Activated CD4-positive, alpha-beta T cell treated with anti-CD3 and anti-CD28 coated beads for 1 hour (primary cell): ENCODE data around the gene PXDN.
"Not testable (repeated sequence)": the region's sequence is repeated elsewhere in the genome, so short reads cannot be mapped to it uniquely, and the experiment has no call there.

Experiments used
- DNase-seq: peaks from one replicate; pipeline ENCODE4 v3.0.0-alpha.2; 2020

PXDN gene

GRCh38 chr2:1701556-1702185 lies 42.6 kb downstream of the PXDN start:
- no peak for DNase-seq

DNA sequence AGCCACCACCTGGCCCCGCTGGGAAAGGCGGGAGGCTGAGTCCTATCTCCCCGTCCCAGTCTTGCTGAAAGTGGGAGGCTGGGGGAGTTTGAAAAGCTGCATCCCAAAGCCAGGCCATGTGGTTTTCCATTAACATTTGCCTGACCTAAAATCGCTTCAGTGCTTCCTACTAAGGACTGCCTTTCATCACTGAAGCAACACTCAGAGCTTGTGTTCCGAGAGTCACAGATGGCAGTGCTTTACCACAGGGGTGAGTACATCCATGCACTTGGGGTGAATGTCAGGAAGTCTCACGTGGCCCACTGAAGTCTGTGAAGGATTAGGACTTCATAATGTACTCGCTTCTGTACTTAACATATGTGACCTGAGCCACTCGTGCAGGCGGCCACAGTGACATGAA lies 43.3 kb downstream of the PXDN start:
- DNase-seq: no peak

DNA sequence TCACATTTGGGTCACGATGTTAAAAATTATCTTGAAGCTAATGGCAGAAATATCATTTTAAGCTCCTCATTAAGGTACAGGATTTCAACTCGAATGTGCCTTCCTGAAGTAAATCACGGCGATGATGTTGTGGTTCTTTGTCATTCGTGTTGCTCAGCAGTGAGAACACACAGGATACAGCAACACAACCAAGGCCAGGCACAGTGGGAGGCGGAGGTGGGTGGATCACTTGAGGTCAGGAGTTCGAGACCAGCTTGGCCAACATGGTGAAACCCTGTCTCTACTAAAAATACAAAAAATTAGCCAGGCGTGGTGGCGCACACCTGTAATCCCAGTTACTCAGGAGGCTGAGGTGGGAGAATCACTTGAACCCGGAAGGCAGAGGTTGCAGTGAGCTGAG lies 43.9 kb downstream of the PXDN start:
- DNase-seq: not testable (repeated sequence)

DNA sequence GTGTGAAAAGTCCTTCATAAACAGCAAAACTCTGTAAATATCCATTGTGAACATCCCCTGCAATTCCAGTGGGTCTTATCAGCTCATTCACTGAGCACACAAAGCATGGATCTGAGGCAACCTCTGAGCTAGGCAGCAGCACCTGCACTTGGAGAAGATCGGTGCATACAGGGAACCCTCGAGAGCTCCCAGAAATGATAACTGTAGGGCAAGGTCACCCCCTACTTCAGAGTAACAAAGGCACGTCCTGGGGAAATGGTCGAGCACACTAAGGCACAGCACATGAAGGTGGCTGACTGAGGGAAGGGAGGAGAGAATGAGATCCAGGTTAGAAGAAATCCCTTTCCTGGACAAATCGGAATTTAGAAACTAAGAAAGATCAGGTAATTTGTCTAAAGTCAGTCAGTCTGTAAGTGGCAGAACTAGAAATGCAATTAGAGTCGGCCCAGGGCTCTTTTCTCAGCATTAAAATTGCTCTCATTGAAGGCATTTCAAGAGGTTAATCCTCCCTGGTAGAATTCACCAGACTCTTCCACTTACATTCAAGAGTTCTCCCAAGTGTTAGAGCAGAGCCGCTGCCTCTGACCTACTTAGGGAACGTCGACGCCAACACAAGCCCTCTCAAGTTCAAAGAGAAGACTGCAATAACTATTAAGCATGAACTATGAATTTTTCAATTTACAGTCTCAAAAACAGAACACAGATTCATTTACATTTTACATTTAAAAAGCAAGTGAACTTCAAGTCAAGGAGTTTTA lies 45.9 kb downstream of the PXDN start:
- no peak for DNase-seq

DNA sequence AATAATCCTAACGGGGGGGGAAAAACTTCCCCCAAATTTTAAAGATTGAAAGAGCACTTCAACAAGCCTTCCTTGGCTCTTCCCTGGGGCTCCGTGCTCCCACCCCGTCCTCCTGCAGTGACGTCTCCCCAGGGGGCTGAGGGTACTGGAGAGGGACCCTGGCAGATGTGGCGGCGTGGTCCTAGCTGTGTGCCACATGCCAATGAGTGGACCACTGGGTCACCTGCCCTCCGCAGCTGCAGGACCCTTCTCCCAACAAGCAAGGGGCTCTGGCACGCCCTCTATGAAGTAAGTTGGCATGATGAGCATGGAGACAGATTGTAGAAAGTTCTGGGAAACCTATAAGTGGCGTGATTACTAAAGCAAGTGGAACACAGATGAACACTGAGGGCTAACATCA lies 46.7 kb downstream of the PXDN start:
- no peak for DNase-seq

- DNase-seq: no peak
Observed at GRCh38 chr2:1696472-1696871, 47.8 kb downstream of the PXDN start.

DNA sequence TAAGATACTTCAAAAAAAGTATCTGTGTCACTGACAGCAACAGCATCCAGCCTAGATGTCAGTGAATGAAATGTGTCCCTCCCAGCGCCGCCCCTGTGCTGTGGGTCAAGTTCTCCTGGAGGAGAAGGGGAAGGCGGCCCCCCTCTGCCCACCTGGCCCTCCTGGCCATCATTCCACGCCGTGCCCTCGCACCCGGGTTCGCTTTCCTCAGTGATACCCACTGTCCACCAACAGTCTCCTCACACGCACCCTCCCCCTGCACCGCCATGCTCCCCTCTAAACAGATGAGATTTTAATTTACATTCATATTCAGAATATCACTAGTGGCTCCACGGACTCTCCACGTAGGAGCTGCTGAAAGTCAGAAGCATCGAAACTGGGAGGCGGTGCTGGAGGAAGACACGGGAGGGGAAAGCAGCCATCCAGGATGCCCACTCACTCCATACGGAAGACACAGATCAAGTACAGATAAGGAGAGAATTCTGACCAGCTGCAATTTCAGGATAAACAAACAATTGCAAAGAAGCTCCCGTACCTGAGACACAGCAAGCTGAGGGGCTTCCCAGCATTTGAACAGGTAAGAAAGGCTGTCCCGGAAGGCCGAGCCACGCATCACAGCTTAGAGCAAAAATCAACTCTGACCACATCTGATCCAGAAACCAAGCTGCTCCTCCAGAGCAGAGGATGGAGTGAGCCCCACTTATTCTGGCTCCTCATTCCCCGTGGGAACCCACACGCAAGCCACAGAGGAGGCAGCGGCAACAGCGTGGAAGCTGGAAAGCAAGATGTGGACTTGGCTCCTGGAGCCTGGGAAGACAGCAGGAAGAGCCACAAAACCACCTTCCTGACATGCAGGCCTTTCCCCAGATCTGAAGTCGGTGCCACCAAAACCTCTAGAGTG lies 49.7 kb downstream of the PXDN start:
- DNase-seq: no peak

- no peak for DNase-seq
Observed at GRCh38 chr2:1693723-1694122, 50.6 kb downstream of the PXDN start.

DNA sequence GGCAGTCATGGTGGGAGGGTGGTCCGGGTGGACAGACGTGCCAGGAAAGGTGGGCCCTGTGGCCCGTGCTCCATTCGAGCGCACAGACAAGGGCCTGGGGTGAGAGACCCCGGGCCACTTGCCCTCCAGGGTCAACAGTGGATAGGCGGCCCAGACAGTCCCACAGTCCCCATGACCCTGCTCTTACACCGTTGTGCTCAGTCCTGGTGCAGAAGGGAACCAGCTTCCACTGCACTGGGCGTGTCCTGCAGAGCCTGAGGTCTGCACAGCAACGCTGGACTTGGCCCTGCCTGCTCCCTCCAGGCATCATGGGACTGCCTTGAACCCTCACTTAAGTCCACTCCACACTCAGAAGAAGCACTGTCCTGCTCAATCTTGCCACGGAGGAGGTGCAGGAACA lies 52.0 kb downstream of the PXDN start:
- DNase-seq: no peak

GRCh38 chr2:1691366-1691765 lies 52.9 kb downstream of the PXDN start:
- DNase-seq: no peak

DNA sequence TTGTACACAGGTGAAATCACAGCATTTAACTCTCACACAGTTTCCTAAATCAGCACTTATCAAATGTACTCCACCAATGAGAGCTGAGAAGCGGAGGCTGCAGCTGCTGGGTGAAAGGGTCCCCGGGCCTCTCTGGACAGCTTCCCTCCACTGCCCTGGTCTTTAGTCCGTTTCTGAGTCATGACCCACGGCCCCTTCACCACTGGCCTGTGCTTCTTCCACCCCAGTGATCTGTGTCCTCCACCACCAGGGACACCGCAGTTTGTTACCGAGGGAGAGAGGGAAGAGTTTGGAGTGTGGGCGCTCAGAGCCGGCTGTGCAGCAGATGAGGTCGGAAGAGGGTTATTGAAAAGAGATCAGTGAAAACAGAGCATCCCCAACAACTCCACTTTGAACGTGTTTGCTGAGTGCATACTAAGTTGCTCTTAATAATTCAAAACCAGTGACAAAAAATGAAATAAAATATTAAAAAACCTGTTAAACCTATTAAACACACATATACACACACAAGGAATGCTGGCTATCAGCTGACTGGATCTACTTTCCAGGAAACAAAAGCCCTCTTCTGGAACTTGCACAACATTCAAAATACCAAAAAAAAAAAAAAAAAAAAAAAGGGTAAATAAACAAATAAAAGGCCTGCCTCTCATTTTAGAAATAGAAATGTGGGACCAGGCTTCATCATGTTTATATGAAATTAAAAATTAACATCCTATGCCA lies 54.1 kb downstream of the PXDN start:
- DNase-seq: no peak

GRCh38 chr2:1688859-1689258 lies 55.5 kb downstream of the PXDN start:
- no peak for DNase-seq

DNA sequence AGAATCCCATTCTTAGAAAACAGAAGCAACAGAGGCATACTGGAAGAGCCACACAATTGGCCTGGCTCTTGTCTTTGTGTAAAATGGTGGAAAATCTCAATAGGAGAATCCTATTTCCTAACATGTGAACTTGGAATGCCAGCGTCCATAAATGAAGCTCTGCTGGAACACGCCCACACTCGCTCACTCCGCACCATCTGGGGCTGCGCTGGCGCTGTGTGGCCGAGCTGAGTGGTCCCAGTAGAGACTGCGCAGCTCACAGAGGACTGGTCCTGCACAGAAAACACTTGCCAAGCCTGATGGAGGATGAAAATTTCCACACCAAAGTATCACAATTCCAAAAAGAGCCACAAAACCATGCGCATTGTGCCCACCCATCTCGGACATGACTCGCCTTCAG lies 56.2 kb downstream of the PXDN start:
- DNase-seq: no peak

- no peak for DNase-seq
Observed at GRCh38 chr2:1687254-1687653, 57.1 kb downstream of the PXDN start.

DNA sequence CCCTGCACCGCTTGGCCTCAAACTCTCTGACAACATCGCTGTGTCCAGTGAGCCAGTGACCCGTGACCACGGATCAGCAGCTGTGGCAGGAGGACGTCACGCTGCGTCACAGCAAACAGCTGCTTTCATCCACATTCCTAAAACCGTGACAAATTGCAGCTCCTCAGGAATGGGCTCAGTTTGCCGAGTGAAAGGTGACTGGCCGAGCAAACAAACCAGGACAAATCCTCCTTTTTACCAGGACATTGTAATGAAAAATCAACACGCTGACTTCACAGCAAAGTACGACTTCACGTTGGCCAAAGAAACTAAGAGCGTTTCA lies 57.6 kb downstream of the PXDN start:
- DNase-seq: no peak

DNA sequence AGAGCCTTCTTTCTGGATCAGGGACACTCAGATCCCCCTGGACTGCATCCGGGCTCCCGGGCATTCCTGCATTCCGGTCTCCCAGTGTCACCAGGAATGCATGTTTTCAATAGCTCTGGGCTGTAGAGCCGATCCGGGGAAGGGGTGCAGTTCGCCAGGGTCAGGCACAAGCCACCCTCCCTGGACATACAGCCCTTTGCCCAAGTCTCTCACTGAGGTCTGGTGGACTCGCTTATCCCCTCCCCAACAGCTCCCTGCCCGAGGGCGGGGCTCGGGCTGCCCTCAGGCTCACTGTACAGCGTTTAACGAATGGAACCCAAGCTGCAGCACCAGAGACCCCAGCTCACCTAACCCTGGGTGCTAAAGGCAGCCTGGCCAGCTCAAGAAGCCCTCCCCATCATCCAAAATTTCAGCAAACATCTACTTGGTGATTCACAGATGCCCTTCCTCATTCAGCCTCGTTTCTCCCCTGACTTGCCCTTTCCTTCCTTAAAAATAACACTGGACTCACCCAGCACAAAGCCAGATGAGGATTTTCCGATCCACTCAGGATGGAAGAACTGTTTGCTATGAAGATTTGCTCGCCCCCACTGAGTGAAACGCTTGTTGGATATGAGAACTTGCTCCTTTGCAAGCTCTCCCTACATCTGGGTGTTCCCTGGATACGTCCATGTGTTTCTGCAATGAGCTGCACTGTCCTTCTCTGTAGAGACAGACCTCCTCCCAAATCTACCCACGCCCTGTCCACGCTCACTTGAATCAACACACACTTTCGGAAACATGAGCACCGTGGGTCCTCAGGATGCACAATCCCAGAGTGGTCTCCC lies 58.1 kb downstream of the PXDN start:
- no peak for DNase-seq

- no peak for DNase-seq
Observed at GRCh38 chr2:1685078-1685956, 59.0 kb downstream of the PXDN start.

GRCh38 chr2:1683297-1683696 lies 61.0 kb downstream of the PXDN start:
- DNase-seq: no peak

- no peak for DNase-seq
Observed at GRCh38 chr2:1682181-1682440, 62.2 kb downstream of the PXDN start.

DNA sequence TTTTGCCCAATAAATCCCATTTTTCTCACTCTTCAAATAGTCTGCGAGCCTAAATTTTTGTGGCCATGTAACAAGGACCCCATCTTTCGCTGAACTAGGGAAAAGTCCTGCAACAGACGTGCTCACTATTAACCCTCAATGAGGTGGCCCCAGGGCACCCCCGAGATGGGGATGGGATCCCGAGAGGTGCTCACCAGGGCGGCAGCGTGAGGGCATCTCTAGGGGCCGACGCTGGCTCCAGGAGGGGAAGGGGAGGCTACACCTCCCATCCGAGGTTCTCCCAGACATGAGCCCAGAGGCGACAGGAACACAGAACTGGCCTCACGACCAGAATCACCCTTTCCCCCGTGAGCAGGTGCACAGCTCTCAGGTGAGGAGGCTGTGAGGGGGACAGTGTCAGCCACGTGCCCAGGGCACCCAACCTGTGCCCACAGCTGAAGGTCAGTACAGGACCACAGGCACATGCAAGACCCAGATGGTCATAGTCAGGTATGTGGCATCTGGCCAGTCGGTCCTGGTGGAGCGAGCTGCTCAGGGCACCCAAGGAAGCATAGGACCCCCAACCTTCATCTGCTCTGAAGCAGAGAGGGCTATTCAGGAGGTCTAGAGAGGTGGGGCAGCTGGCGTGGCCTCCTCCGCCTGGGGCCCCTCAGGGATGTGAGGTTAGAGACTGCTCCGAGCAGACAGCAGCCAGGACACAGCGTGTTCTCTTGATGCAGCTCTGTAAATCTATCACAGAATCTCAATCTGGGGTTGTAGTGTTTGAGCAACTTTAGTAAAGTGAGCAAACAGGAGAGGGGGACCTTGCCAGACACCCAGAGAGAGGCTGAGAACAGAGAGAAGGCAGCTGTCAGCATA lies 62.8 kb downstream of the PXDN start:
- DNase-seq: no peak

GRCh38 chr2:1681017-1681318 lies 63.3 kb downstream of the PXDN start:
- DNase-seq: no peak
